CD4-positive, alpha-beta T cell treated with Interleukin-17A for 1 hour (primary cell): Measurements from ENCODE around the gene AGXT2.
A peak's percentile ranks its signal among the peaks of the same experiment; 100 is the strongest.

Experiments
- DNase-seq: peaks from one replicate; pipeline ENCODE4 v3.0.0-alpha.2; 2020

The AGXT2 gene, protein sequence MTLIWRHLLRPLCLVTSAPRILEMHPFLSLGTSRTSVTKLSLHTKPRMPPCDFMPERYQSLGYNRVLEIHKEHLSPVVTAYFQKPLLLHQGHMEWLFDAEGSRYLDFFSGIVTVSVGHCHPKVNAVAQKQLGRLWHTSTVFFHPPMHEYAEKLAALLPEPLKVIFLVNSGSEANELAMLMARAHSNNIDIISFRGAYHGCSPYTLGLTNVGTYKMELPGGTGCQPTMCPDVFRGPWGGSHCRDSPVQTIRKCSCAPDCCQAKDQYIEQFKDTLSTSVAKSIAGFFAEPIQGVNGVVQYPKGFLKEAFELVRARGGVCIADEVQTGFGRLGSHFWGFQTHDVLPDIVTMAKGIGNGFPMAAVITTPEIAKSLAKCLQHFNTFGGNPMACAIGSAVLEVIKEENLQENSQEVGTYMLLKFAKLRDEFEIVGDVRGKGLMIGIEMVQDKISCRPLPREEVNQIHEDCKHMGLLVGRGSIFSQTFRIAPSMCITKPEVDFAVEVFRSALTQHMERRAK

DNA sequence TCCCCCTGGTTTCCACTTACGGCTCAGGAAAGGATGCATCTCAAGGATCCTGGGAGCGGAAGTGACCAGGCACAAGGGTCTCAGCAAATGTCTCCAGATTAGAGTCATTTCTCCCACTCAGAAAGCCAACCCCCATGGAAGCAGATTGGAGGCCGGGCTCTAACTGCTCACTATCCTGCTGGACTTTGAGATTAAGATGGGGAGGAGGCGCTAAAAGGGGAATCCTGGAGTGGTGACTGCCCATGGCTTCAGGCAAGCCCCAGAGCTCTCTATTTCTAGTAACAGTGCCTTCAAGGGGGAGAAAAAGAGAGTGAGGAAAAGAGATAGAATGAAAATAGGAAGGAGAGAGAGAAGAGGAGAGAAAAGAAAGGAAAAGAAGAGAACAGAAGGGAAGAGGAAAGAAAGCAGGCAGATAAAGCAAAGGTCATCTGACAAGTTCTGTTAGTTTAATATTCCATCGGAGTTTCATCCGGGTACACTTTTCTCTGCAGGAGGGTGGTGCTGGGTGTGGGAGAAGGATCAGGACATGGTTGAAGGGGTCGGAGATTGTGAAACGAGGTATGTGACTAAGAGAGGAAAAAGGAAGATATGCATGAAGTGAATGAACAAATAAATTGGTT is at the start of gene AGXT2:
Gene AGXT2 (minus strand): TSS at position 165 of the 620 bp plus-strand sequence. CDS start 57 bp downstream, at position 108.
- DNase-seq, result no peak

DNA sequence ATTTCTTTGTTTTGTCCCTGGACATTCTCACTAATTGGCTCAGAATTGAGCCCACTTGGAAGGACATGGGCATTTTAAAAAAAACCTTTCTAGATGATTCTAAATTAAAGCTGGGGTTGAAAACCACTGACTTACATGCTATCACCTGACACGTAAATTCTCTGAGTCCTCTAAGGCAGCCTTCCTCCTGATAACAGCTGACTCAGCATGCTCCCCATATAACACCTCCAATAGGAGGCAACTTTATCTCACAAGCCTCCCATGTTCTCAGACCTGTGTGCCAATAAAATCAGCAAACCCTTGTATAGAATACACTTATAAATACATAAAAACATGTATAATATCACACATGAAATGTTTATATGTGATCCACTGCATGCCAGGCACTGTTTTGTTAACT is 49.2 kb upstream of the AGXT2 start:
- no peak for DNase-seq

- DNase-seq, result no peak
Observed at GRCh38 chr5:35096216-35096615, 48.5 kb upstream of the AGXT2 start.

- DNase-seq, result no peak
Observed at GRCh38 chr5:35095366-35095765, 47.6 kb upstream of the AGXT2 start.

DNA sequence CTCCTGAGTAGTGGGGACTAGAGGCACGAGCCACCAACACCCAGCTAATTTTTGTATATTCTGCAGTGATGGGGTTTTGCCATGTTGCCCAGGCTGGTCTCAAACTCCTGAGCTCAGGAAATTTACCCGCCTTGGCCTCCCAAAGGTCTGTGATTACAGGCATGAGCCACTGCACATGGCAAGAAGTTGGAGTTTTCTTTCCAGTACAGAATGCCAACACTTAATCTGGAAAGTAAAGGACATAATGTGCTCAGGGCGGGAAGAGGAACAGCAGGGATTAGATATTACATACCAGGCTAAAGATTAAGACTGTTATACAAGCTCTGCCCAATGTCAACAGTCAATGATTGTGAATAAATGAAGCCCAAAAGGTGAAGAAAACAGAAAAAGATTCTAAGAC is 47.2 kb upstream of the AGXT2 start:
- DNase-seq, result no peak

DNA sequence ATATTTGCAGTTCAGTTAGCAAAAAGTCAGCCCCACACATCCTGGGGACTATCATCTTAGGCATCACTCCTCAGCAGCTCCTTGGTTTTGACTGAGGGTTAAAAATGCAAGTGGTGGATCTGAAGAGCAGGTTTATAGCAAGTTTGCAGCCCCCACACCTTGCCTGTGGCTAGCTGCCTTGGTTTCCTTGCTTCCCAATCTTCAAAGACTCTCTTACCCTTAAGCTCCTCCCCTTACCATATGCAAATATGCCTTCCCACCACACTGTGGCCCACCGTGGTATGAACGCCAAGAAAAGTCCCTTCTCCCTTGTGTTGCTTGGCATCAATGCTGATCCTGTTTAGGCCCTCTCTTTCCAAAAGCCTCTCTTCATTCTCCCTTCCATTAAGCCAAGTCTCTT is 45.0 kb upstream of the AGXT2 start:
- DNase-seq, result no peak

DNA sequence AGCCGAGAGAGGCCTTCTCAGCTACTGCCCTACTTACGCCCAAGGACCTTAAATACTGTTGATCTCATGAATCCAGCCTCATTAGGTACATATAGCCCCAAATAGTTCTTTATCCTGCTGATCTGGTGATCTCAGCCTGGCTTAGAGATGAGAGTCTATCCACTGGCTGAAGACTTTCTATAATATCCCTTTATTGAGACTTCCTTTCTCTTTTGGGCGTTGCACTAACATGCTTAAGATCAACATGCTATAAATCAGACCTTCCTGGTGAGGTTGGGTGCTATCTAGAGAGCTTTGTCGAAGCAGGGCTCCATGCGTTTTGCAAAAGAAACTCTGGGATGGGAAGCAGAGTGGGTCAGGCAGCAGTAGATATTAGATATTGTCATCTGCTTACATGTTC is 44.0 kb upstream of the AGXT2 start:
- no peak for DNase-seq

GRCh38 chr5:35089334-35090314 is 41.9 kb upstream of the AGXT2 start:
- DNase-seq, result peak; percentile 54

DNA sequence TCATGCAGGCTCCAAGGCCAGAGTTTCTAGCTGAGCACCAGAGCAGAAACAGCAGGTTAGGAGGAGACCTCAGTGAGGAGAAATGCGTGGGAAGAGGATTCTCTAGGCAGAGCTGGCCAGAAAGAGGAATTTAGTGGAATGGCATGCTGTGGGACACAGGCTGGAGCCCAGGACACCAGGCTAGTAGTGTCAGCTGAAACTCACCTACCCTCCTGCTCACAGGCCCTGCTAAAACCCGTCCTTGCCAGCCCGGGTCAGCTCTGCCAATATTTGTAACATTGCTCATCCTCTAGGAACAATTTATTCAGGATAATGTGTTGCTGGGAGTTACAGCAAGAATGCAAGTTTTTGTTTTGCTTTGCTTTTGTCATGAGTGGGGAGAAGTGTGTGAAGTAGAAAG is 40.2 kb upstream of the AGXT2 start:
- DNase-seq, result no peak

GRCh38 chr5:35083150-35083549 is 35.4 kb upstream of the AGXT2 start:
- DNase-seq, result no peak

DNA sequence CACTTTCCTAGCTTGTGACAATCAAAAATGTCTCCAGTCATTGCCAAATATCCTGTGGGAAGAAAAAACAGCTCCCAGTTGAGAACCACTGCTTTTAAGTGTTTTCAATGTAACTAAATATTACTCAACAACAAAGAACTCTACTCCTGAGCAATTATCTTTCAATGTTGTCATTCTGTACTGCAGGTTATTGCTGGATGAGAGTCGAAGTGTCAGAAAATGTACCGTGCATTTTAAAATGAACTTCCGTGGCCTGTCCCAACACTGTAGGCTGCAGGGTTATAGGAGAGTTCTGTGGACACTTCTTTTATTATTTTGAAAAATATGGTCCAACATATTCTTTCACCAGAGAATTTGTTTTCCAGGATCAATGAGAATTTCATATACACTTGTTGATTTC is 34.8 kb upstream of the AGXT2 start:
- DNase-seq, result no peak

DNA sequence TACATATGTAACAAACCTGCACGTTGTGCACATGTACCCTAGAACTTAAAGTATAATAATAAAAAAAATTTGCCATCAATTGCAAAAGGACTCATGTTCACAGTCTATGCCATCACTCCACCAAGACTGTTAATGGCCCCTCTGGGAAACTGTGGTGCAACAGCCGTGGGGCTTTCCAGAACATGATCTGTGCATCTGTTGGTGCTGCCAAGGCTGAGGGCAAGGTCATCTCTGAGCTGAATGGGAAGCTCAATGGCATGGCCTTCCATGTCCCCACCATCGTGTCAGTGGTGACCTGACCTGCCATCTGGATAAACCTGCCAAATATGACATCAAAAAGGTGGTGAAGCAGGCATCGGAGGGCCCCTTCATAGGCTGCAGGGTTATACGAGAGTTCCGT is 33.4 kb upstream of the AGXT2 start:
- no peak for DNase-seq

- DNase-seq, result no peak
Observed at GRCh38 chr5:35073160-35073559, 25.4 kb upstream of the AGXT2 start.

GRCh38 chr5:35069188-35069587 is 21.4 kb upstream of the AGXT2 start:
- no peak for DNase-seq

DNA sequence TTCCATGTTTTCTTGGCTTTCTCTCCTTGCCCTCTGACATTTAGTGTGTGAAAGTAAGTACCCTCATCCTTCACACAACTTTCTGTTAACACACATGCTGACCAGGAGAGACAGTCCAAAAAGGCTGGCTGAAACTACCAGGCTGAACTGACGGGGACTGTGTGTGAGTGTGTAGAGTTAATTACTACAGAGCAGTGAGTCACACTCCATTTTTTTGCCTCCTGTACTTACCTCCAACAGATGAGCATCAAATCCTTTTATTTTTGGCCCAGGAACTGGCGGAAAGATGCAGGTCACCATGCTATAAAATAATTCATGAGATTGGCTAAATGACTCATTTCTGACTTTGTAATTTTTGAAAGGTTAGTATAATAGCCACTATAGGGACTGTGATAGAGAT is 20.2 kb upstream of the AGXT2 start:
- no peak for DNase-seq

DNA sequence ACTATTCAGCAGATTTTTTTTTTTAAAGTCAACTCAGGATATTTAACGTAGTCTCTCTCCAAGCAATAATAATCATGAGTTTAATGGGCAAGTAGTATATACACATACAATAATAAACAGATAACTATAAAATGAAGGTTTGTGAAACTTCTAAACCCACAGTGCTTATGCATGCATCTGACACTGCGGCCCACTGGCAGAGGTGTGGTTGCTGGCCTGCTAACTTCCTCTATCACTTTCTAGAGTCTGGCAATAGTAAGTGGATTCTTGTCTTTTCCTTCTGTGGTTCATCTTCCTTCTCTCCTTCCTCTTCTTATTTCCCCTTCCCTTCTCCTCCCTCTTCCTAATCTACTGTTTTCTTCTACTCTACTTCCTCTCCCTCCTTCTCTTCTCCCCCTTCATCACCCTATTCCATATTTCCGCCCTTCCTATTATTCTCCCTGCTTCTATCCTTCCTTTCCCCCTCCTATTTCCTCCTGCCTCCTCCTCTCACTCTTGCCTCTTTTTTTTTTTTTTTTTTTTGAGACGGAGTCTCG is 18.6 kb upstream of the AGXT2 start:
- DNase-seq, result no peak

DNA sequence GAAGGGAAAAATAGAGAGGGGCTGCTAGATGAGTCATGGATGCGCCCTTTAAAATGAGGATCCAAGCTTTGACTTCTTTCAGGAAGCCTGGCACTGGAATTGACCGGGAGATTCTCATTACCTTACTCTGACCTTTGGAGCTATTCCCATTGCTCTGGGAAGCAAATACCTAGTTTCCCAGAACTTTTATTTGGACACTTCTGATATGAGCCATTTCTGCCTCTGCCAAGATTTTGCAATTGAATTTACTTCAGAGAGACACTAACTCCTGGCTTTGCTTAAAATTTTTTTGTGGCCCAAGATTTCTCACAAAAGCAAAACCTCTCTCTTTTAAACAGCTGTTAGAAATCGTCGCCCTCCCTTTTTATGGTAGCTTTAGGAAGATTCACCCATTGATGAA is 15.7 kb upstream of the AGXT2 start:
- DNase-seq, result no peak

- no peak for DNase-seq
Observed at GRCh38 chr5:35061211-35061770, 13.5 kb upstream of the AGXT2 start.

DNA sequence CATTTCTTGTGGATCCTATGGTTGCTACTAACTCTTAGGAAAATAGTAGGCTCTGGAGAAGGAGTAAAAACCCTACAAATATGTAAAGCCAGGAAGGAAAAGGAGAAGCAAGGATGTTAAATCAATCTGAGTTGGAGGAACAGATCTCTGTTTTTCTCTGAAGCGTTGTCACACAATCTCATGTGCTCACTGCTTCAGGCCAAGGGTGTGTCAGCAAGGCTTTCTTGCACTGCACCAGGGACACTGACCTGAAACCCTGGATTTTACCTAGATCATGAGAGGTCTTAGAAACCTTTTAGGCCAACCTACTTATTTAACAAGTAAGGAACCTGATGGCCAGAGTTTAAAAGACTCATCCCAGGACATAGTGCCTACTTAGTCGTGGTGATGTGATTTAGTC is 12.5 kb upstream of the AGXT2 start:
- no peak for DNase-seq

GRCh38 chr5:35059251-35059650 is 11.5 kb upstream of the AGXT2 start:
- DNase-seq, result no peak

- DNase-seq, result no peak
Observed at GRCh38 chr5:35058374-35058788, 10.6 kb upstream of the AGXT2 start.

DNA sequence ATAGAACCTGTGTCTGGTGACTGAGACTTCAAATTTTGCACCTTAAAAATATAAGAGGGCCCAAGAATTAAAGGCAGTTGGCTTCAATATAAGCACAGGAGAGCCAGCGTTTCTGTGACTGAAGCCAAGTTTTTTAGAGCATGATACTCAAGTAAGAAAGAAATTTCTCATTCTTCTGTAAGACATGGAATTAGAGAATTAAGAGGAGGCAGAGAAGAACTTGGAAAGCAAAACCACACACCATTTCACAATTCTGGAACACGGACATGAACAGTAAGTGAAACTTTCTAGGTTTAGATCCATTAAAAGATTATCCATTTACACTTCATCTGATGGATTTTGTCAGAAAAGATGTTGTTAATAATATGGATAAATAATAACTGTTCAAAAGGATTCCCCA is 8.9 kb upstream of the AGXT2 start:
- DNase-seq, result no peak

GRCh38 chr5:35052838-35053237 is 5.1 kb upstream of the AGXT2 start:
- no peak for DNase-seq
